CD4-positive, alpha-beta T cell treated with Interleukin-12 subunit alpha and Interleukin-12 subunit beta, for 1 hour (primary cell): ENCODE data around the gene LRRC14B.
A peak's percentile ranks its signal among the peaks of the same experiment; 100 is the strongest.
"Not testable (repeated sequence)": the region's sequence is repeated elsewhere in the genome, so short reads cannot be mapped to it uniquely, and the experiment has no call there.

ENCODE experiments used
- DNase-seq: peaks from one replicate; pipeline ENCODE4 v3.0.0-alpha.2; 2020

LRRC14B gene

DNA sequence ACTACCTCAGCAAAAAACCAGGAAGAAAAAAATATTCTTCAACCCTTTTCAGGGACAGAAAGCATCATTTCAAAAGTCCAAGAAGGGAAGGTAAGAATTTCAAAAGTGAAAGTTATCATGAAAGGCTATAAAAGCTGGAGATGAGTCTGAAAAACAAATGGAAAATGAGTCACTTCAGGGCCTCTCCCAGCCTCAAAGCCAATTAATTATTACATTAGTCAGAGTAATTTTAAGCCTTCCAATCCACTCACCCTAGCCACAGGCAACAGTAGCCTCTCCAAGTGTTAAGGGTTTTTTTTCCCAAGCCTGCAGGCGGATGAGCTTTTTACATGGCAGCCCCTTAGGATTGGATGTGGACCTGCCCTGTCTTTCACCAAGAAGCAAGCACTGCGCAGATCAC, 24.0 kb downstream of the LRRC14B start:
- DNase-seq = not testable (repeated sequence)

DNA sequence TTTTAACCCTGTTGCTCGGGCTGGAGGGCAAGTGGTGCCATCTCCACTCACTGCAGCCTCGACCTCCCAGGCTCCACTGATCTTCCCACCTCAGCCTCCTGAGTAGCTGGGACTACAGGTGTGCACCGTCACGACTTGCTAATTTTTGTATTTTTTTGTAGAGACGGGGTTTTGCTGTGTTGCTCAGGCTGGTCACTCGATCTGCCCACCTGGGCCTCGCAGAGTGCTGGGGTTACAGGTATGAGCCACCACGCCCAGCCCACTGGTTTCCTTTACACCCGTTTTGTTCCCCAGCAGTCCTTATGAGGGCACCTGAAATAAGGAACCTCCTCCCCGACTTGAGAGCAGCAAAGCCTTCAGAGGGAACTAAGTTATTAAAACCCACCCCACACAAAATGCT, 24.8 kb downstream of the LRRC14B start:
- DNase-seq = not testable (repeated sequence)

DNA sequence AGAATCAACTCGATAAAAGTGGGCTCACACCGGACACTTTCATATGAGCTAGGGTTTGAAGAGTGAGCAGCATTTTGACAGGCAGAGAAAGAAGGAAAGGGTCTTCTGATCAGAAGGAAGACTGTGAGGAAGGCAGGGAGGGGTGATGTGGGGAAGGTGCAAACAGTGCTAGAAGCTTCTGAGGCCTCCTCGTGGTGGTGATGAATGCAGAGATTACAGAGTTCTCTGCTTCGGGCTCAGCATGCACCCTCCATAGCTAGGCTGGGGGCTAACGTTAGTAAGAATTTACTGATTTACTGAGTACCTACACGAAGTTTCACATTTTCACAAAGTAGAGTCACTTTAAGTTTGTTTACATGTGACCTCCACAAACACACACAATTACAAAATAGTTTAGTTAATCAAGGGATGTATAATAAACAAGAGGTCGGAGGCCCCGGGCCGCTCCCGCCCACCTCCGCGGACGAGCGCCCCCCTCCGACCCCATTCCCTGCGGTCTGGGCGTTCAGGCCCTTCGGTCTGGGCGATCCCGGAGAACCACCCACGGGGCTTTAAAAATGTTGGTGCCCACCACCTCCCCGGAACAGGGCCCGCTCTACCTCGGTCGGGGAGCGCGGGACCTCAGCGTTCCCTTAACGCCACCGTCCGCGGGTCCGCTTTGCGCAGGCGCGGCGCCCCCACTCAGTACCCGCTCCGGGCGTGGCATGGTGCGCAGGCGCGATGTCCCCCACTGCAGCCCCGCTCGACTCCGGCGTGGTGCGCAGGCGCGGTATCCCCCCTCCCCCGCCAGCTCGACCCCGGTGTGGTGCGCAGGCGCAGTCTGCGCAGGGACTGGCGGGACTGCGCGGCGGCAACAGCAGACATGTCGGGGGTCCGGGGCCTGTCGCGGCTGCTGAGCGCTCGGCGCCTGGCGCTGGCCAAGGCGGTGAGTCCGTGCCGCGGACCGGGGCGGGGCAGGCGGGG, 26.5 kb downstream of the LRRC14B start, which contains the start of the genes CCDC127 and SDHA:
Gene CCDC127, minus strand, starts transcription at position 660 of the 963 bp plus-strand sequence. CDS start 1,304 bp downstream, outside the sequence.
Gene SDHA, plus strand, starts transcription at position 827 of the 963 bp plus-strand sequence. Its CDS starts 36 bp downstream, at position 863.
- DNase-seq = peak; percentile 98

DNA sequence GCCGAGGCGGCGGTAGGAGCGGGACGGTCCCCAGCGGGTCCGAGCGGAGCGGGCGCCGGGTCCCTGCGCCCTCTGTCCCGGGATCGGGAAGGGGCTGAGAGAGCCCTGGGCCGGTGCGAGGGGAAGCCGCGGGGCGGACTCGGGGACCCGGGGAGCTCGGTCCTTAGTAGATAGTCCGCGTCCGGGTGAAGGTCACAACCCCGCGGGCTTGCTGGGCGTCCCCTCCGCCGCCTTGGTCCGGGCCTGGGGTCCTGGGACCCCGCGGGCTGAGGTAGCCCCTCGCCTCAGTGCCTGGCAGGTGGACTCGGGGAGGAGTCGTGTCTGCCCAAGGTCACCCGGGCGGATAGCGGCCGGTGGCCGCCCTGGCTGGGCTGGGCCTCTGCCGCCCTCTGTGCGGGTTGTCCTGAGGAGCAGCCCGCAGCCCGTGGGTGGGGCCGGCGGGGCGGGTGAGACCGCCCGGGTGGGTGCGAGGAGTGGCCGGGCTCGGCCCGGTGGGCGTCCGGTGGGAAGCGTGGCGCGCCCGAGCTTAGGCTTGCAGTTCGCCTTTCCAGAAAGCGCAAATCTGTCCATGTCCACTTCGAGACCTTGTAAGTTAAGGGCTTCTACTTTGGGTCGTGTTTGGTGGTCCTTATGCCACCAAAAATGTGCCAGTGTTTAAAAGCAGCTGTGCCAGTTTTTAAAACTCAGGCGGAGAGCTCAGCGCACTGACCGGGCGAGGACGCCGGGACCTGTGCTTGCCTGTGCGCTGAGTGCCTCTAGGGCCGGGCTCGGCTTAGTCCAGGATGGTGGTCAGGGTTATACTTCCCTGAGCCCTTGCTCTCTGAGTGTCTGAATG, 27.4 kb downstream of the LRRC14B start:
- peak; percentile 12 for DNase-seq

DNA sequence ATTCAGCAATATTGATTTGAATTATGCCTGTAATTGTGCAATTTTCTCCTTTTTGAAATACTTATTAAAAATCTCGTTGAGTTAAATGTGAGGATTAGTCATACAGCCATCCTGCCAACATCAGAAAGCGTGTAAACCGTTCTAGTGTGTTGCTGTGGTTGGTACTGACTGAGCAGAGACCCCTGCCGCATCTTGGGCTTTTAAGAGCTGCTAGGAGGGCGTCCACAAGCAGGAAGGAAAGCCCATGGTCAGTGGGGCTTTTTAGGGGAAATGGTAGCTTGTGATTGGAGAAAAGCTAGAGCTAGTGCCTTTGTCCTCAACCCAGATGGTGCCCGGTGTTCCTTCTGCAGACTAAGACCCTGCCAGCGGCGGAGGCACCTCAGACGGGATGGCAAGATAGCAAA, 28.2 kb downstream of the LRRC14B start:
- peak; percentile 40 for DNase-seq

DNA sequence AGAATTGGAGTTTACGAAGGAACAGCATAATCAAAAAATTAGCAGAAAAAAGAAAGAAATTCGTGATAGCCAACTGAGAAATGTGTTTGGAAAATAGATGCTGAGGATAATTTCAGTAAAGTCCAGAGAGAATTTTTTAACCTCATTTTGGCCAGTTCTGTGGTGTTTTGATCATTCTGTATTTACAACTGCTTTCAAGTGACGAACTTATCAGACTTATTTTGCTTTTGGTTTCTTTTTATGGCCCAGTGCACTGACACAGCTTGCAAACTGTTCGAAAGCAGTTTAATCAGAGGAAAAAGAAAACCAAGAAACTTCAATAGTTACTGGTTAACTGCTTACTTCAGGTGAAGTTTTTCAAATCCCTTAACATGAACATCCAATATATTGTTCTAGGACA, 28.7 kb downstream of the LRRC14B start:
- peak; percentile 42 for DNase-seq

DNA sequence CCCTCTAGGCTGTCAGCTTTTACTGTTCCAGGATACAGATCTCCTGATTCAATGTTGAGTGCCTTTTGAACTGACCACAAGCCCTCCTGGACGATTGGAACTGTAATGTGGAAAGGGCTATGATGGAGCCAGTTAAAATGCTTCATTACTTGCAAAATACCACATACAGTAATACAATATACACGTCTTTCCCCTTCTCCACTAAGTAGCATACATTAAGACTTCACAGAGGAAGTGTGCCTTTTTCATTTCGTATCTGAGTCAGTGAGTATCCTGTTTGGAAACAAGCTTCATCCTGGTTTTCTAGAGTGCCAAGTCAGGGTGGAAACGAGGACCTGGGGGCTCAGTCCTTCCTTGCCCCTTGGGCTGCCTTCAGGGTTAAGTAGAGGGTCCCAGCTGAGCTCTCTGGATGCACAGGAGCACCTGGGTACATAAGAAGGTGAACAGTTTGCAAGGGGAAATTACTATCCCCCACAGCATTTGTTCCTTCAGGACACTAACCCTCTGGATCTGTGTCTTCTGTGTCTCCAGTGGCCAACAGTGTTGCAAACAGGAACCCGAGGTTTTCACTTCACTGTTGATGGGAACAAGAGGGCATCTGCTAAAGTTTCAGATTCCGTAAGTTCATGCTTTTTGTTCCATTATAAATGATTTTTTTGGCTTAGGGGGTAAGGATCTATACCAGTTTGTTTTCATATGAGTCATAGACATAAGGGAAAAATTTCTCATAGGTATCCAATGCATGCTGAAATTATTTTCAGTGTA, 31.8 kb downstream of the LRRC14B start:
- not testable (repeated sequence) for DNase-seq

DNA sequence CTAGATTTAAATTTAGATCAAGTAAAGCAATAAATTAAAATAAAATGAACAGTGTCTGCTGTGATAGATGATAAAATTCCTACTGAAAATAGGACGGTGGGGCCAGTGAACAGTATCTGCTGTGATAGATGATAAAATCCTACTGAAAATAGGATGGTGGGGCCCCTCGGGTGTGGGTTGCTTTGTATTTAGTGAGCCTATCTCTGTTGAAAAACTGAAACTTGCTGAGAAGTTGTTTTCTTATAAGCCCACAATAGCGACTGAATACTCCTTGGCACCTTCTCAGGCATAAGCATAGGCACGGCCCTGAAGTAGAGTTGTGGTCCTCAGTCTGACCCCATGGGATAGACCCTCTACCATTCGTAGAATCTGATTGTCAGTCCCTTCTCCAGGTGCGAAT, 32.5 kb downstream of the LRRC14B start:
- no peak for DNase-seq

DNA sequence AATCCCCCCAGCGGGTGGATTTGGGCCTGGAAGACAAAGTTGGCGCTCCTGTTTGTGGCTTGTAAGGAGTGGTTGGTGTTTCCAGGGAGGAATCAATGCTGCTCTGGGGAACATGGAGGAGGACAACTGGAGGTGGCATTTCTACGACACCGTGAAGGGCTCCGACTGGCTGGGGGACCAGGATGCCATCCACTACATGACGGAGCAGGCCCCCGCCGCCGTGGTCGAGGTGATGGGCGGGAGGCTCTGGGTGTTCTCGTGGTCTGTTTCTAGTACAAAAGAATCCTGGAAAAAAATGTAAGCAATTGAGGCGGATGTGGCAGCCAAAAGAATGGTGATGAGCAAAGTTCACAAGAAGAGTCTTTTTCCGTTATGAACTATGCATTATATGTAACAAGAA, 34.0 kb downstream of the LRRC14B start:
- no peak for DNase-seq

DNA sequence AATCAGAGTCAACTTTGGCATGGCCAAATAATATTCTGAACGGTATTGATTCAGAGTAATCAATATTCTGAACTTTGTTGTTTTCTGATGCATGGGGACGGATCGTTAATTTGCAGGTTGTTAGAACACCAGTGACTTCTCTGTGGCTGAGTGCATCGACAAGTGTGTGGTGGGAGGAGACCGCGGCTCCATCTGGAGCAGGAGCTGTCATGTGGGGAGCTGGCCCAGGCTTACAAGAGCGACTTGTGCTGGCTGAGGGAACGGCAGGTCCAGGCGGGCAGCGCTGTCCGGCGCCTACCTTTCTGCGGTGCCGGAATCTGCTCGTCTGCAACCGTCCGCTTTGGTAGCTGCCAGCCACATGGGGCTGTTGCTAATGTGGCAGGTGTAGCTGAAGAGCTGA, 36.1 kb downstream of the LRRC14B start:
- not testable (repeated sequence) for DNase-seq

DNA sequence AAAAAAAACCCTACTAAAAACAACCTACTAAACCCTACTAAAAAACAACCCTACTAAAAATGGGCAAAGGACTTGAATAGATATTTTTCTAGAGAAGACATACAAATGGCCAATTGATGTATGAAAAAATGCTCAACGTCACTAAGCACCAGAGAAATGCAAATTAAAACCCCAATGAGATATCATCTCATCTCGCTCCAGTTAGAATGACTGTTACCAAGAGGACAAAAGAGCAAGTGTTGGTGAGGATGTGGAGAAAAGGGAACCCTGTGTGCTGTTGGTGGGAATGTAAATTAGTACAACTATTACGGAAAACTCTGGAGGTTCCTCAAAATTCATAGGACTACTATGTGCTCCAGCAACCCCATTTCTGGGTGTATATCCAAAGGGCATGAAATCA, 37.6 kb downstream of the LRRC14B start:
- no peak for DNase-seq

DNA sequence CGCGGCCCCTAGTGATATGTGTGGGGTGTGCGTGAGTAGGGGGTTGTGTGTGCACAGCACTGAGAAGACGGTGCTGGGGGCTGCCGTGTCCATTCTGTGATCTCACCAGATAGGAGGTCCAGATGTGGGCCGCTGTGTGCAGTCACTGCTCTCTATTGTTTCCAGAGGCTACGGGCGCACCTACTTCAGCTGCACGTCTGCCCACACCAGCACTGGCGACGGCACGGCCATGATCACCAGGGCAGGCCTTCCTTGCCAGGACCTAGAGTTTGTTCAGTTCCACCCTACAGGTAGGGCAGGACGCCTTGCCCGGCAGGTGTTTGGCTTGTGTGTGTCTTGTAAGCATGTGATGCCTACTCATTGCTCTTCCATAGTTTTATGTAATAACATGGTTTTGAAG, 39.4 kb downstream of the LRRC14B start:
- DNase-seq = no peak

DNA sequence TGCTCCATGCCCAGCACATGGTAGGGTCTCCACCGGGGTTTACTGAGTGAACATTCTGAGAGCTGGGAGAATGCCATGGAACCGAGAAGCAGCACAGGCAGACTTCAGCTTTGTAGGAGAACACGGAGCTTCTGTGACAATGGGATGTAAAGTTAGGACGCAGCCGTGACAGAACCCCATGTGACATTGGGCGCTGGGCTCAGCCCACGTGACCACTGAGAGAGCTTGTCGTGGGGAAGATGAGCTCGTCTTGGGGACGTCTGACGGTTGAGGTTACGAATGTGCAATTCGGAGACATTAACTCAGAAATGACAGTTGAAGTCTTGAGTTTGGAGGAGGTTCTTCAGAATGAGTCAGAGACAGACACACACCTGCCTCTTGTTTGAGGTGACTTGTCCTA, 40.4 kb downstream of the LRRC14B start:
- no peak for DNase-seq

DNA sequence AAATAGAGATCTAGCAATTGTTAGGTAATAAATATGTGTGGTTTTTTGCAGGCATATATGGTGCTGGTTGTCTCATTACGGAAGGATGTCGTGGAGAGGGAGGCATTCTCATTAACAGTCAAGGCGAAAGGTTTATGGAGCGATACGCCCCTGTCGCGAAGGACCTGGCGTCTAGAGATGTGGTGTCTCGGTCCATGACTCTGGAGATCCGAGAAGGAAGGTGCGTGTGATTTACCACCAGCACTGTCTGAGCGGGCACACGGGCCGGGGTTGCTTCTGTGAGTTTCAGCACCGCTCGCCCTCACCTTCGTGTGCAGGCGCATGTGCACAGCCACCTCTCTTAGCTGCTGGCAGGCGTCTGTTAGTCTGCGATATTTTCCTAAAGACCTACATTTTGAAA, 42.1 kb downstream of the LRRC14B start:
- not testable (repeated sequence) for DNase-seq

DNA sequence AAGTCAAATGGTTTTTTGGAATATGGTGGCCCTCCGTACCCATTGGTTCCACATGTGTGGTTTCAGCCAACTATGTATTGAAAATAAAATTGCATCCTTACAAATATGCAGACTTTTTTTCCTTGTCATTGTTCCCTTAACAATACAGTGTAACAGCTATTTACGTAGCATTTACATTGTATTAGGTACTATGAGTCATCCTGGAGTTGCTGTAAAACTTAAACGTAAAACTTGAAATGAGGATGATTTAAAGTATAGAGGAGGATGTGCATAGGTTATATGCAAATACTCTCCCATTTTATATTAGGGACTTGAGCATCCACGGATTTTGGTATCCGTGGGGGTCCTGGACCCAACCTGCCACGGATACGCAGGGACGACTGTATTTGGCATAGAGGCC, 43.2 kb downstream of the LRRC14B start:
- no peak for DNase-seq

DNA sequence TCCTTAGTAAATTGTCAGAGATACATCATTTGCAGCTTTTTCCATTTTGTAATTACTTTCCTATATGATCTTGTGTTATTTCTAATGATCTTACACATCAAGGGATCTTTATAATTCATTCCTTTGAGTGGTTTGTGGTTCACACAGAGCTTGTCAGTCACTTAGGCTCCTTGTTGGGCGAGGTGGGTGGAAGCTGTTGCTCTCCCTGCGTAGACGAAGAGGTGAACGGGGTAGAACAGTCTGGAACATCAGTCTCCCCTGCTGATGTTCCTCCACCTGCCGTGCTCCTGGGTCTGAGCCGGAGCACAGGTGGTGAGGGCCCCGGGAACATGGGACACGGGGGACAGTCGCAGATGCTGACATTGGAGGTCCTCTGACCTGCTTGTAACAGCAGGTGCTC, 44.2 kb downstream of the LRRC14B start:
- not testable (repeated sequence) for DNase-seq

DNA sequence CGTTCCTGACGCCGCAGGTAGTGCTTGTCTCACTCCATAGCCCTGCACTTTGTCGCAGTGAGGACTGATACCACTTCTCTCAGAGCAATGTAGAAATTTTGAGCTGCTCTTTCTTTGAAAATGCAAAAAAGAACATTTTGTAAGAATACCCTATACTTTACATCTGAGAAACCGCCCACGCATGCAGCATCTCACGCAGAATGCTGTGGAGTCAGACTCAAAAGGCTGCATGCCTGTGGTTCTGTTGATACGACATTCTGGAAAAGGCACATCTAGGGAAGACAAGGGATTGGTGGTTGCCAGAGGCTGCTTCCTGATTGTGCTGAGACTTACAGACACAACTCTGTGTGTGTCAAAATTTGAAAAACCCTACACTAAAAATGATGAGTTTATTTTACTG, 46.6 kb downstream of the LRRC14B start:
- DNase-seq = not testable (repeated sequence)

DNA sequence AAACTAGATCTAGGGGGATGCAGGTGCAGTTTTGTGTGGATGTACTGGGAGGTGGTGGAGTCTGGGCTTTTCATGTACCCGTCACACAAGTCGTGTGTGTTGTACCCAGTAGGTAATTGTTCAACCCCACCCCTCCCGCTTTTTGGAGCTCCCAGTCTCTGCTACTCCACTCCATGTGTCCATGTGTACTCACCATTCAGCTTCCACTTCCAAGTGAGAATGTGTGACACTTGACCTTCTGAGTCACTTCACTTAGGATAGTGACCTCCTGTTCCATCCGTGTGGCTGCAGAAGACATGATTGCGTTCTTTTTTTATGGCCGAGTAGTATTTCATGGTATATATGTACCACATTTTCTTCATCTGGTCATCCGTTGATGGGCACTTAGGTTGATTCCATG, 49.3 kb downstream of the LRRC14B start:
- DNase-seq = not testable (repeated sequence)

DNA sequence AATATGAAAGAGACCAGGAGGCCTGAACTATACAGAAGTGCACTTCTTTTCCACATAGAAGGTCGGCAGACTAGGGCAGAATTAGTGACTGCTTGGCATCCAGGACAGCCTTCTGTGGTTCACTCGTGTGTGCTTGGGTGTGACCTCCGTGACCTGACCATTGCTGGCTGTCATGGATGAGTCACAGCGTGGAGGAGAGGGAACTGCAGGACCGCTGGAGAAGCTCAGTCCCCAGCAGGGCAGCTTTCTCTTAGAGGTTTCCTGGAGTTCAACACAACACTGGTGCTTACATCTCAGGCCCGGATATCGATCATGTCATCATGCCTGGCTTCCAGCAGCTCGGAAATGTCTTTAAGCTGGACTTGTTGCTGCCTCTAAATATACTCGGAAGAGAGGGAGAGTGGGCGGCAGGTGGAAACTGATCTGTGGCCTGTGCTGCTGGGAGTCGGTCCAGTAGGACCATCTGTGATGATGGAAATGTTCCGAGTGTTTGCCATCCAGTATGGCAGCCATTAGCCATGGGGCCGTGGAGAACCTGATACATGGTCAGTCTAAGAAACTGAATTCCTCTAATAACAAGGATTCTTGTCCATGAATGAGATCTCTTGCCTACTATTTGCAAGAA, 49.9 kb downstream of the LRRC14B start:
- not testable (repeated sequence) for DNase-seq

DNA sequence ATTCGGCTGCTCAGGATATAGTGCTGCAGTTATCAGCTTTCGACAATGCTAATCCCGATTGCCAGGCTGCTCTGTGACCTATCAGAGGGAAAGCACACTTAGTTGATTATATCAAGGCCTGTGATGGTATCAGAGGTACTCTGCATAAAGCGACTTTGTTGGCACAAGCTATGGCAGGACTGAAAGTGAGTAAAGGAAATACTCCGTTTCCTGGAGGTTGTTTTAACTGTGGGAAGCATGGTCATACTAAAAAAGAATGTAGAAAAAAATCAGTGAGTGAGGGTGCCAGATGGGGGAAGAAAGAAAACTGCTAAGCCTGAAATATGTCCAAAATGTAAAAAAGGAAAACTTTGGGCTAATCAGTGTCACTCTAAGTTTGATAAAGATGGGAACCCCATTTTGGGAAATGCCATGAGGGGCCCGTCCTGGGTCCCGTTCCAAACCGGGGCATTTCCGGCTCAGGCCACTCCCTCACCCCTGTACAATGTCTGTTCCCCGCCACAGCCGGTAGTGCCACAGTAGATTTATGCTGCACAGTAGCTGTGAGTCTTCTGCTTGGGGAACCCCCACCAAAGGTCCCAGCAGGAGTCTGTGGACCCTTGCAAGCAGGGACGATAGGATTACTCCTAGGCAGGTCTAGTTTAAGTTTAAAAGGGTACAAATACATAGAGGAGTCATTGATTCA, 52.5 kb downstream of the LRRC14B start:
- DNase-seq = not testable (repeated sequence)

DNA sequence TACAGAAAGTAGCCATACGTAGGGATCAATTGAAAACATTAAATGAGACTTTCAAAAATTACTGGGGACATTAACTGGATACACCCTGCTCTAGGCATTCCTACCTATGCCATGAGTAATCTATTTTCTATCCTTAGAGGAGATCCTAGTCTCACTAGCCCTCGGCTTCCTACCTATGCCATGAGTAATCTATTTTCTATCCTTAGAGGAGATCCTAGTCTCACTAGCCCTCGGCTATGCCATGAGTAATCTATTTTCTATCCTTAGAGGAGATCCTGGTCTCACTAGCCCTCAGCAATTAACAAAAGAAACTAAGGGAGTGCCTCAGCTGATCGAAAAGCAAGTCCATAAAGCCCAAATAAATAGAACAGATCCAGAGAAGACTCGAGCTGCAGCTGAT, 54.4 kb downstream of the LRRC14B start:
- DNase-seq = not testable (repeated sequence)
